CD4-positive, alpha-beta T cell (primary cell): ENCODE results near the gene SDC4. TPM values are rescaled to one million over a fixed set of nuclear protein-coding genes. Genes with fewer than 3 reads are reported as not detected.

Experiments
- ATAC-seq: fragments of 200-7000 bp; cut with Tn5 transposase; one replicate; pipeline ENCODE4 v1.10.0; 2022; ENCODE audit warnings: mild to moderate bottlenecking; ENCODE audit not compliant: poor library complexity
- CTCF ChIA-PET: fragments of 350-600 bp; sonication (Branson Sonifier 250); formaldehyde crosslinking; loops from one replicate; lab custom pipeline; 2021; ENCODE audit warnings: antibody characterized with exemption, inconsistent platforms; lab: Charles Lee
- POLR2A ChIA-PET: fragments of 350-600 bp; sonication (Branson Sonifier 250); formaldehyde crosslinking; loops from one replicate; lab custom pipeline; 2021; ENCODE audit warnings: antibody characterized with exemption, inconsistent platforms; lab: Charles Lee
- DNase-seq, 14 experiments: peaks; one replicate each; pipeline ENCODE4 v3.0.0-alpha.2; 2013 to 2020; ENCODE audit warnings: mixed read lengths in 2 of 14
- H3K27ac ChIP-seq, 2 donors: one replicate each; pipeline versions ENCODE4 v1.5.1 to v1.7.0; 2013; ENCODE audit warnings: low read length in 2 of 2, low read depth in 1 of 2, mild to moderate bottlenecking in 1 of 2
- H3K27me3 ChIP-seq, 2 experiments: 1 replicate in 1 of 2; 2 replicates in 1 of 2; pipeline versions ENCODE4 v1.6.1 to v1.7.0; 2013; ENCODE audit warnings: low read length in 2 of 2, control low read depth in 1 of 2, mild to moderate bottlenecking in 1 of 2, moderate library complexity in 1 of 2; ENCODE audit not compliant: insufficient read depth in 2 of 2, control insufficient read depth in 1 of 2
- H3K36me3 ChIP-seq: one replicate; pipeline ENCODE4 v1.6.1; 2013; ENCODE audit warnings: low read length, control low read depth; ENCODE audit not compliant: insufficient read depth
- H3K4me1 ChIP-seq: one replicate; pipeline ENCODE4 v1.6.1; 2013; ENCODE audit warnings: low read length, control low read depth; ENCODE audit not compliant: insufficient read depth
- H3K4me3 ChIP-seq: one replicate; pipeline ENCODE4 v1.5.1; 2013; ENCODE audit warnings: mild to moderate bottlenecking, low read length, moderate library complexity
- H3K9me3 ChIP-seq, 2 experiments: 1 replicate in 1 of 2; 2 replicates in 1 of 2; pipeline versions ENCODE4 v1.6.1 to v1.7.0; 2013; ENCODE audit warnings: low read length in 2 of 2, mild to moderate bottlenecking in 2 of 2, control low read depth in 1 of 2, moderate library complexity in 1 of 2; ENCODE audit not compliant: control insufficient read depth in 1 of 2, insufficient read depth in 1 of 2
- H3K27ac Mint-ChIP-seq: one replicate; pipeline ENCODE4 v1.8.0; 2020; ENCODE audit warnings: mixed read lengths
- H3K27me3 Mint-ChIP-seq: one replicate; pipeline ENCODE4 v1.8.0; 2021; ENCODE audit warnings: mixed read lengths
- H3K36me3 Mint-ChIP-seq: one replicate; pipeline ENCODE4 v1.8.0; 2021; ENCODE audit warnings: low read depth, mixed read lengths
- H3K4me1 Mint-ChIP-seq: one replicate; pipeline ENCODE4 v1.8.0; 2021; ENCODE audit warnings: low read depth, mixed read lengths
- H3K4me3 Mint-ChIP-seq: one replicate; pipeline ENCODE4 v1.8.0; 2020; ENCODE audit warnings: mild to moderate bottlenecking, mixed read lengths
- H3K9me3 Mint-ChIP-seq: one replicate; pipeline ENCODE4 v1.8.0; 2020; ENCODE audit warnings: mixed read lengths
- intact Hi-C, 2 experiments: fragments of 100-400 bp; cut with DNase I in 1 of 2; cut with micrococcal nuclease in 1 of 2; formaldehyde crosslinking; loops; one replicate each; pipeline versions ENCODE4 v1.15.1 to v1.9.0; 2023 to 2025; cut with DNase I, micrococcal nuclease
- total RNA-seq, 174 experiments: library from RNA in 2 of 174; stranded (reverse) in 2 of 174; gene quantifications; one replicate each; pipeline ENCODE4 v1.2.3 and lab custom pipeline; 2021 to 2026
- TF ChIP-seq, protein P1 (sequence below): fragments of 200-600 bp; IDR thresholded peaks from one replicate; pipeline ENCODE4 v1.8.0; 2022; ENCODE audit warnings: antibody characterized with exemption, mild to moderate bottlenecking

Gene SDC4
- total RNA-seq, 2 experiments from 2014 or later, result 1.0 to 1.1 TPM

DNA sequence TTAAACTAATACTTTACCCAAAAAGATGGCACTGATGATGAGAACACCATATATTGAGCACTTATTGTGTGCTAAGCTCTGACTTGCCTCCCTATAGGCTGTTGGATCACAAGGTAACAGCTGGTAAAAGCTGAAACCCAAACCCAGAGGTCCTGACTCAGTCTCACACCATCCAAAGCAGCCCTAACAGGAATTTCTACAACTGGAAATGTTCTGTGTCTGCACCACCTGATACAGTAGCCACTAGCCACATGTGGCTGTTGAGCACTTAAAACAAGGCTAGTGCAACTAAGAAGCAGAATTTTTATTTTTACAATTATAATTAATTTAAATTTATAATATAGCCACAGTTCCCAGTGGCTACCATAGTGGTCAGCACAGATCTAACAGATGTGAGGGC lies 24.5 kb downstream of the SDC4 start:
- no peaks in the 10 kb centered on the region for H3K36me3 Mint-ChIP-seq
- ATAC-seq (no peak), DNase-seq (no peak)
- no peaks in the 10 kb centered on the region for H3K36me3 ChIP-seq
- peaks cover 28% of the 10 kb centered on the region for H3K4me1 ChIP-seq
- no peaks in the 10 kb centered on the region for H3K9me3 Mint-ChIP-seq
- TF ChIP-seq, protein P1, sequence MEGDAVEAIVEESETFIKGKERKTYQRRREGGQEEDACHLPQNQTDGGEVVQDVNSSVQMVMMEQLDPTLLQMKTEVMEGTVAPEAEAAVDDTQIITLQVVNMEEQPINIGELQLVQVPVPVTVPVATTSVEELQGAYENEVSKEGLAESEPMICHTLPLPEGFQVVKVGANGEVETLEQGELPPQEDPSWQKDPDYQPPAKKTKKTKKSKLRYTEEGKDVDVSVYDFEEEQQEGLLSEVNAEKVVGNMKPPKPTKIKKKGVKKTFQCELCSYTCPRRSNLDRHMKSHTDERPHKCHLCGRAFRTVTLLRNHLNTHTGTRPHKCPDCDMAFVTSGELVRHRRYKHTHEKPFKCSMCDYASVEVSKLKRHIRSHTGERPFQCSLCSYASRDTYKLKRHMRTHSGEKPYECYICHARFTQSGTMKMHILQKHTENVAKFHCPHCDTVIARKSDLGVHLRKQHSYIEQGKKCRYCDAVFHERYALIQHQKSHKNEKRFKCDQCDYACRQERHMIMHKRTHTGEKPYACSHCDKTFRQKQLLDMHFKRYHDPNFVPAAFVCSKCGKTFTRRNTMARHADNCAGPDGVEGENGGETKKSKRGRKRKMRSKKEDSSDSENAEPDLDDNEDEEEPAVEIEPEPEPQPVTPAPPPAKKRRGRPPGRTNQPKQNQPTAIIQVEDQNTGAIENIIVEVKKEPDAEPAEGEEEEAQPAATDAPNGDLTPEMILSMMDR, result no peak
- H3K27ac Mint-ChIP-seq, result no peak overlapping the region
- no peak overlapping the region for H3K27ac ChIP-seq
- no peak overlapping the region for H3K4me3 Mint-ChIP-seq
- ChIA-PET CTCF (interaction anchor here (0.7 to 1.8 kb wide), 3 partner anchors 12 to 447 kb away, joined by 3 to 8 read pairs (median 4); no protein-coding TSS in a partner anchor), POLR2A (interaction anchor here (1.3 kb wide), 1 partner anchor 11 kb away, joined by 3 read pairs; no protein-coding TSS in a partner anchor)
- H3K4me3 ChIP-seq, result no peak overlapping the region
- no peaks in the 10 kb centered on the region for H3K27me3 Mint-ChIP-seq
- peaks cover 20% of the 10 kb centered on the region for H3K4me1 Mint-ChIP-seq
- intact Hi-C loops, result no loop called here
- H3K9me3 ChIP-seq, result no peaks in the 10 kb centered on the region
- H3K27me3 ChIP-seq, result no peaks in the 10 kb centered on the region

DNA sequence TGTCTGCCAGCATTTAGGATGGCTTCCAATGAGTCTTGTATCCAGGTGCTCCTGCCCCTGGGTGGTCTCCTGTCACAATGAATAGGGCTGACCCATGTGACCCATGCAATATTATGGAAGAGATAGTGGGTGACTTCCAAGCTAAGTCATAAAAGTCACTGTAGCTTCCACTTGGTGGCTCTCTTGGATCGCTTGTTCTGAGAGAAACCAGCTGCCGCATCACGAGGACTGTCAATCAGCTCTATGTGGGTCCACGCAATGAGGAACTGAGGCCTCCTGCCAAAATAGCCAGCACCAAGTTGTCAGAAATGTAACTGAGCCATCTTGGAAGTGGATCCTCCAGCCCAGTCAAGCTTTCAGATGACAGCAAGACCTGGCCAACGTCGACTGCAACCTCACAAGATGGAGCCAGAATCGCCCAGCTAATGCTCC lies 25.3 kb downstream of the SDC4 start:
- CTCF ChIA-PET, result interaction anchor here (0.9 to 1.8 kb wide), 3 partner anchors 11 to 448 kb away, joined by 4 to 8 read pairs (median 4); no protein-coding TSS in a partner anchor
- no peaks in the 10 kb centered on the region for H3K36me3 Mint-ChIP-seq
- Histone ChIP-seq H3K4me3 (no peak overlapping the region), H3K4me1 (peaks cover 31% of the 10 kb centered on the region), H3K27me3 (no peaks in the 10 kb centered on the region), H3K9me3 (no peaks in the 10 kb centered on the region), H3K36me3 (no peaks in the 10 kb centered on the region), H3K27ac (no peak overlapping the region)
- peak in 3 of 14 experiments; percentile 21 to 49 (median 45) for DNase-seq
- H3K27ac Mint-ChIP-seq, result no peak overlapping the region
- ATAC-seq, result no peak
- POLR2A ChIA-PET, result interaction anchor here (1.0 to 1.3 kb wide), 2 partner anchors 12 to 114 kb away, joined by 3 read pairs; no protein-coding TSS in a partner anchor
- peaks cover 21% of the 10 kb centered on the region for H3K4me1 Mint-ChIP-seq
- TF ChIP-seq, protein P1, result no peak
- H3K27me3 Mint-ChIP-seq, result no peaks in the 10 kb centered on the region
- H3K4me3 Mint-ChIP-seq, result no peak overlapping the region
- intact Hi-C loops, result no loop called here
- H3K9me3 Mint-ChIP-seq, result no peaks in the 10 kb centered on the region

GRCh38 chr20:45320948-45321595 lies 27.2 kb downstream of the SDC4 start:
- TF ChIP-seq, protein P1, result no peak

More at GRCh38 chr20:45320948-45321595, 27.2 kb downstream of the SDC4 start:
- ATAC-seq (peak; percentile 73), DNase-seq (peak in 4 of 14 experiments; percentile 10 to 63 (median 56))
- POLR2A ChIA-PET, result interaction anchor here (0.6 kb wide), 2 partner anchors 94 to 116 kb away, joined by 3 read pairs; no protein-coding TSS in a partner anchor
- Mint-ChIP-seq H3K9me3 (no peaks in the 10 kb centered on the region), H3K4me3 (no peak overlapping the region), H3K36me3 (no peaks in the 10 kb centered on the region), H3K4me1 (peaks cover 21% of the 10 kb centered on the region), H3K27ac (peak overlapping the region; percentile 17), H3K27me3 (peaks cover 10% of the 10 kb centered on the region)
- H3K36me3 ChIP-seq, result no peaks in the 10 kb centered on the region
- no peak overlapping the region for H3K27ac ChIP-seq
- H3K27me3 ChIP-seq, result peaks cover 0 to 3% of the 10 kb centered on the region in 2 experiments
- H3K9me3 ChIP-seq, result peaks cover 0 to 5% of the 10 kb centered on the region in 2 experiments
- CTCF ChIA-PET, result interaction anchor here (1.2 to 4.2 kb wide), 5 partner anchors 9 to 450 kb away, joined by 4 to 31 read pairs (median 9); no protein-coding TSS in a partner anchor
- H3K4me1 ChIP-seq, result peaks cover 31% of the 10 kb centered on the region
- intact Hi-C loops, result no loop called here
- no peak overlapping the region for H3K4me3 ChIP-seq
